SK-N-SH (cell line): Measurements from ENCODE around the gene CRIP2.

Source experiments
- EP300 ChIP-seq, 2 experiments: IDR thresholded peaks; 2 replicates each; pipeline versions ENCODE4 v1.4.0 to v1.6.1; 2012; ENCODE audit warnings: borderline replicate concordance in 1 of 2, low read depth in 1 of 2, low read length in 1 of 2
- EZH2phosphoT487 ChIP-seq: fragments of 200-600 bp; sonication (generic); IDR thresholded peaks from 2 replicates; pipeline ENCODE4 v1.6.1; 2017; ENCODE audit warnings: low read depth, mixed run types, mild to moderate bottlenecking, antibody characterized with exemption, moderate library complexity, borderline replicate concordance
- FOXM1 ChIP-seq: IDR thresholded peaks from 2 replicates; pipeline ENCODE4 v1.4.0; 2012; ENCODE audit warnings: low read depth, mild to moderate bottlenecking
- GABPA ChIP-seq: IDR thresholded peaks from 2 replicates; pipeline ENCODE4 v1.4.0; 2012; ENCODE audit warnings: low read depth, mild to moderate bottlenecking
- MXI1 ChIP-seq: IDR thresholded peaks from 2 replicates; pipeline ENCODE4 v1.6.1; 2012; ENCODE audit warnings: mild to moderate bottlenecking, low read depth, low read length, improper control_type of control experiment
- POLR2AphosphoS5 ChIP-seq: IDR thresholded peaks from 2 replicates; pipeline ENCODE4 v1.6.1; 2012; ENCODE audit warnings: low read depth, low read length
- RAD21 ChIP-seq: IDR thresholded peaks from 2 replicates; pipeline ENCODE4 v1.6.1; 2012; ENCODE audit warnings: mild to moderate bottlenecking, low read length
- TAF1 ChIP-seq: IDR thresholded peaks from 2 replicates; pipeline ENCODE4 v1.6.1; 2012; ENCODE audit warnings: low read depth, mild to moderate bottlenecking, low read length, moderate library complexity, borderline replicate concordance
- TCF12 ChIP-seq: IDR thresholded peaks from 2 replicates; pipeline ENCODE4 v1.4.0; 2012
- TF ChIP-seq, protein P1 (sequence below): fragments of 200-600 bp; sonication (generic); IDR thresholded peaks from 2 replicates; pipeline ENCODE4 v1.6.1; 2017; ENCODE audit warnings: antibody characterized with exemption, mild to moderate bottlenecking, moderate library complexity
- TF ChIP-seq, protein P2 (sequence below): IDR thresholded peaks from 2 replicates; pipeline ENCODE4; 2012
- TF ChIP-seq, protein P3 (sequence below): fragments of 150-350 bp; IDR thresholded peaks from 2 replicates; pipeline ENCODE4 v1.6.1; 2017; ENCODE audit warnings: antibody characterized with exemption, low read length, low read depth, borderline replicate concordance

DNA sequence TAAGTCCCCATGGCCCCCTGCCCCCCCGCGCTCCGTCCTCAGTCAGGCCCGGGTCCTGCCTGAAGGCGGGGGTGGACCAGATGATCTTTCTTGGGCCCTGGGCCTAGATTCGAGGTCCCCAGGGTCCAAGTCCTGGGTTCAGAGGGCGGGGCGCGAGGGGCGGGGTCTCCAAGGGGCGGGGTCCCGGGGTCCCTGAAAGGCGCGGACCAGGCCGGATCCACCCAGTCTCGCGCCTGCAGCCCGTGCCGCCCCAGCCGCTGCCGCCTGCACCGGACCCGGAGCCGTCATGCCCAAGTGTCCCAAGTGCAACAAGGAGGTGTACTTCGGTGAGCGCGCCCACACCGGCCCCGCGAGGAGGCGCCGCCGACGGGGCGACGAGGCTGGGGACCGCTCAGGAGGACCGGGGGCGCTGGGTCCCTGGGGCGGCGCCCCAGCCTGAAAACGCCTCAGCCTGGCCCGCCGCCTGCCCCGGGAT, 12.4 kb downstream of the CRIP2 start:
- TF ChIP-seq GABPA = no peak
- TF ChIP-seq EZH2phosphoT487 = no peak
- TF ChIP-seq, protein P1, sequence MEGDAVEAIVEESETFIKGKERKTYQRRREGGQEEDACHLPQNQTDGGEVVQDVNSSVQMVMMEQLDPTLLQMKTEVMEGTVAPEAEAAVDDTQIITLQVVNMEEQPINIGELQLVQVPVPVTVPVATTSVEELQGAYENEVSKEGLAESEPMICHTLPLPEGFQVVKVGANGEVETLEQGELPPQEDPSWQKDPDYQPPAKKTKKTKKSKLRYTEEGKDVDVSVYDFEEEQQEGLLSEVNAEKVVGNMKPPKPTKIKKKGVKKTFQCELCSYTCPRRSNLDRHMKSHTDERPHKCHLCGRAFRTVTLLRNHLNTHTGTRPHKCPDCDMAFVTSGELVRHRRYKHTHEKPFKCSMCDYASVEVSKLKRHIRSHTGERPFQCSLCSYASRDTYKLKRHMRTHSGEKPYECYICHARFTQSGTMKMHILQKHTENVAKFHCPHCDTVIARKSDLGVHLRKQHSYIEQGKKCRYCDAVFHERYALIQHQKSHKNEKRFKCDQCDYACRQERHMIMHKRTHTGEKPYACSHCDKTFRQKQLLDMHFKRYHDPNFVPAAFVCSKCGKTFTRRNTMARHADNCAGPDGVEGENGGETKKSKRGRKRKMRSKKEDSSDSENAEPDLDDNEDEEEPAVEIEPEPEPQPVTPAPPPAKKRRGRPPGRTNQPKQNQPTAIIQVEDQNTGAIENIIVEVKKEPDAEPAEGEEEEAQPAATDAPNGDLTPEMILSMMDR = no peak
- TF ChIP-seq, protein P2, sequence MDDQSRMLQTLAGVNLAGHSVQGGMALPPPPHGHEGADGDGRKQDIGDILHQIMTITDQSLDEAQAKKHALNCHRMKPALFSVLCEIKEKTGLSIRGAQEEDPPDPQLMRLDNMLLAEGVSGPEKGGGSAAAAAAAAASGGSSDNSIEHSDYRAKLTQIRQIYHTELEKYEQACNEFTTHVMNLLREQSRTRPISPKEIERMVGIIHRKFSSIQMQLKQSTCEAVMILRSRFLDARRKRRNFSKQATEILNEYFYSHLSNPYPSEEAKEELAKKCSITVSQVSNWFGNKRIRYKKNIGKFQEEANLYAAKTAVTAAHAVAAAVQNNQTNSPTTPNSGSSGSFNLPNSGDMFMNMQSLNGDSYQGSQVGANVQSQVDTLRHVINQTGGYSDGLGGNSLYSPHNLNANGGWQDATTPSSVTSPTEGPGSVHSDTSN = no peak
- TF ChIP-seq MXI1 = no peak
- TF ChIP-seq TCF12 = no peak
- TF ChIP-seq, protein P3, sequence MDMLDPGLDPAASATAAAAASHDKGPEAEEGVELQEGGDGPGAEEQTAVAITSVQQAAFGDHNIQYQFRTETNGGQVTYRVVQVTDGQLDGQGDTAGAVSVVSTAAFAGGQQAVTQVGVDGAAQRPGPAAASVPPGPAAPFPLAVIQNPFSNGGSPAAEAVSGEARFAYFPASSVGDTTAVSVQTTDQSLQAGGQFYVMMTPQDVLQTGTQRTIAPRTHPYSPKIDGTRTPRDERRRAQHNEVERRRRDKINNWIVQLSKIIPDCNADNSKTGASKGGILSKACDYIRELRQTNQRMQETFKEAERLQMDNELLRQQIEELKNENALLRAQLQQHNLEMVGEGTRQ = no peak
- no peak for TF ChIP-seq RAD21
- TF ChIP-seq EP300 (IDR thresholded peaks at IDR 0.05; ENCODE audit: borderline replicate concordance in 1 of 2, low read depth in 1 of 2, low read length in 1 of 2) = no peak
- no peak for TF ChIP-seq POLR2AphosphoS5
- no peak for TF ChIP-seq TAF1
- TF ChIP-seq FOXM1 = no peak
